H1 (cell line): Measurements from ENCODE around the gene SLC38A2. TPM values are rescaled to one million over a fixed set of nuclear protein-coding genes. Genes with fewer than 3 reads are reported as not detected.

Experiments used
- BACH1 ChIP-seq: IDR thresholded peaks from 2 replicates; pipeline ENCODE4 v1.6.1; 2012; ENCODE audit warnings: low read length, improper control_type of control experiment
- FOSL1 ChIP-seq: IDR thresholded peaks from 2 replicates; pipeline ENCODE4 v1.6.1; 2011; ENCODE audit warnings: mild to moderate bottlenecking, low read depth, low read length, moderate library complexity; ENCODE audit not compliant: insufficient read depth
- TBP ChIP-seq: IDR thresholded peaks from 2 replicates; pipeline ENCODE4 v1.6.1; 2011; ENCODE audit warnings: low read depth, low read length, improper control_type of control experiment
- polyA plus RNA-seq, 7 experiments: library from polyadenylated mRNA; depleted of rRNA in 3 of 7; stranded (reverse) in 5 of 7; unstranded in 2 of 7; fragments of >200 nt in 5 of 7; fragments of 200-250 nt in 2 of 7; gene quantifications; 1 replicate in 5 of 7; 2 replicates in 1 of 7; 4 replicates in 1 of 7; pipeline versions ENCODE4 v1.2.1 to v1.2.3, GENCODE V29; 2011 to 2013; ENCODE audit warnings: missing spikeins in 2 of 7, mixed read lengths in 2 of 7
- total RNA-seq: library from RNA; stranded (reverse); fragmentation: NEBNext Ultra II Directional; extraction: Animal tissue kit (Norgen Biotek cat#: 25700); gene quantifications from 2 replicates; pipeline ENCODE4 v1.2.1, GENCODE V29; 2021
- TF ChIP-seq, protein P1 (sequence below): IDR thresholded peaks from 2 replicates; pipeline ENCODE4 v1.6.1; 2012; ENCODE audit warnings: inconsistent platforms

The SLC38A2 gene
- total and polyA plus RNA-seq, 2 of the 8 experiments (the other 6 are each of a cell fraction or from before 2014, with no cell fraction given) = 163 to 684 TPM

GRCh38 chr12:46339051-46339450 lies 33.5 kb downstream of the SLC38A2 start (continued):
- TF ChIP-seq TBP = no peak
- no peak for TF ChIP-seq FOSL1
- TF ChIP-seq, protein P1, sequence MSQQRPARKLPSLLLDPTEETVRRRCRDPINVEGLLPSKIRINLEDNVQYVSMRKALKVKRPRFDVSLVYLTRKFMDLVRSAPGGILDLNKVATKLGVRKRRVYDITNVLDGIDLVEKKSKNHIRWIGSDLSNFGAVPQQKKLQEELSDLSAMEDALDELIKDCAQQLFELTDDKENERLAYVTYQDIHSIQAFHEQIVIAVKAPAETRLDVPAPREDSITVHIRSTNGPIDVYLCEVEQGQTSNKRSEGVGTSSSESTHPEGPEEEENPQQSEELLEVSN = no peak
- TF ChIP-seq BACH1 = no peak
